Liver (tissue), 9 donors: ENCODE measurements around the gene ACTR1A. TPM values are rescaled to one million over a fixed set of nuclear protein-coding genes. Genes with fewer than 3 reads are reported as not detected.

Experiments
- DNase-seq: peaks from one replicate; pipeline ENCODE4 v3.0.0-alpha.2; 2017; ENCODE audit warnings: low spot score
- H3K27ac ChIP-seq, 2 donors: one replicate each; pipeline ENCODE4 v1.7.0; 2013; ENCODE audit warnings: inconsistent platforms in 2 of 2, low read length in 2 of 2, control low read depth in 1 of 2, low read depth in 1 of 2, mild to moderate bottlenecking in 1 of 2
- H3K27me3 ChIP-seq, 4 donors: one replicate each; pipeline versions ENCODE4 v1.6.1 to v1.7.0; 2013; ENCODE audit warnings: low read length in 3 of 4, inconsistent platforms in 1 of 4, mild to moderate bottlenecking in 1 of 4, moderate library complexity in 1 of 4; ENCODE audit not compliant: control insufficient read depth in 4 of 4, insufficient read depth in 4 of 4
- H3K36me3 ChIP-seq, 4 donors: one replicate each; pipeline versions ENCODE4 v1.6.1 to v1.7.0; 2013; ENCODE audit warnings: low read length in 3 of 4, mild to moderate bottlenecking in 3 of 4, low read depth in 1 of 4, moderate library complexity in 1 of 4; ENCODE audit not compliant: control insufficient read depth in 4 of 4, insufficient read depth in 3 of 4
- H3K4me1 ChIP-seq, 4 donors: one replicate each; pipeline versions ENCODE4 v1.6.1 to v1.7.0; 2013; ENCODE audit warnings: low read length in 3 of 4, mild to moderate bottlenecking in 3 of 4, moderate library complexity in 1 of 4; ENCODE audit not compliant: control insufficient read depth in 4 of 4, insufficient read depth in 4 of 4
- H3K4me3 ChIP-seq, 3 donors: one replicate each; pipeline versions ENCODE4 v1.6.1 to v1.7.0; 2013; ENCODE audit warnings: low read length in 3 of 3, control low read depth in 1 of 3, low read depth in 1 of 3, mild to moderate bottlenecking in 1 of 3
- H3K9ac ChIP-seq, 2 donors: one replicate each; pipeline ENCODE4 v1.7.0; 2013; ENCODE audit warnings: low read length in 2 of 2, mild to moderate bottlenecking in 2 of 2, moderate library complexity in 2 of 2, control low read depth in 1 of 2, low read depth in 1 of 2
- H3K9me3 ChIP-seq, 4 donors: one replicate each; pipeline versions ENCODE4 v1.6.1 to v1.7.0; 2013; ENCODE audit warnings: low read length in 3 of 4; ENCODE audit not compliant: control insufficient read depth in 4 of 4
- ATF3 ChIP-seq: IDR thresholded peaks from 2 replicates; pipeline ENCODE4 v1.6.1; 2016; ENCODE audit warnings: antibody characterized with exemption
- CTCF ChIP-seq: fragments of 150-350 bp; IDR thresholded peaks from 2 replicates; pipeline ENCODE4 v1.5.1; 2017; ENCODE audit warnings: improper control_type of control experiment, low read depth, low read length; ENCODE audit not compliant: missing input control
- EGR1 ChIP-seq, 2 donors: IDR thresholded peaks; 2 replicates each; pipeline ENCODE4 v1.6.1; 2016 to 2018; ENCODE audit warnings: antibody characterized with exemption in 2 of 2, low read depth in 2 of 2
- FOXA1 ChIP-seq: IDR thresholded peaks from 2 replicates; pipeline ENCODE4 v1.6.1; 2016; ENCODE audit warnings: antibody characterized with exemption
- FOXA2 ChIP-seq: IDR thresholded peaks from 2 replicates; pipeline ENCODE4 v1.6.1; 2016; ENCODE audit warnings: antibody characterized with exemption
- GABPA ChIP-seq, 2 donors: IDR thresholded peaks in 1 of 2; conservative IDR thresholded peaks in 1 of 2; 2 replicates each; pipeline ENCODE4 v1.6.1; 2016; ENCODE audit warnings: antibody characterized with exemption in 2 of 2, mild to moderate bottlenecking in 1 of 2, moderate library complexity in 1 of 2
- HNF4A ChIP-seq, 2 donors: conservative IDR thresholded peaks; 2 replicates each; pipeline ENCODE4 v1.6.1; 2016; ENCODE audit warnings: antibody characterized with exemption in 2 of 2, mild to moderate bottlenecking in 2 of 2
- HNF4G ChIP-seq: IDR thresholded peaks from 2 replicates; pipeline ENCODE4 v1.6.1; 2016; ENCODE audit warnings: antibody characterized with exemption
- JUND ChIP-seq, 2 donors: IDR thresholded peaks; 2 replicates each; pipeline ENCODE4 v1.6.1; 2016; ENCODE audit warnings: antibody characterized with exemption in 2 of 2
- MAX ChIP-seq: IDR thresholded peaks from 2 replicates; pipeline ENCODE4 v1.6.1; 2016; ENCODE audit warnings: antibody characterized with exemption
- NR2F2 ChIP-seq: IDR thresholded peaks from 2 replicates; pipeline ENCODE4 v1.6.1; 2016; ENCODE audit warnings: antibody characterized with exemption
- RAD21 ChIP-seq, 2 donors: IDR thresholded peaks; 2 replicates each; pipeline ENCODE4 v1.6.1; 2016; ENCODE audit warnings: antibody characterized with exemption in 2 of 2, mild to moderate bottlenecking in 2 of 2
- REST ChIP-seq: IDR thresholded peaks from 2 replicates; pipeline ENCODE4 v1.6.1; 2016; ENCODE audit warnings: antibody characterized with exemption, mild to moderate bottlenecking
- RXRA ChIP-seq, 2 donors: IDR thresholded peaks; 2 replicates each; pipeline ENCODE4 v1.6.1; 2017 to 2018; ENCODE audit warnings: antibody characterized with exemption in 2 of 2, mild to moderate bottlenecking in 1 of 2
- SP1 ChIP-seq: IDR thresholded peaks from 2 replicates; pipeline ENCODE4 v1.6.1; 2018; ENCODE audit warnings: antibody characterized with exemption, mild to moderate bottlenecking
- TAF1 ChIP-seq: conservative IDR thresholded peaks from 2 replicates; pipeline ENCODE4 v1.6.1; 2016; ENCODE audit warnings: antibody characterized with exemption, mild to moderate bottlenecking
- YY1 ChIP-seq: IDR thresholded peaks from 2 replicates; pipeline ENCODE4 v1.6.1; 2016; ENCODE audit warnings: antibody characterized with exemption, mild to moderate bottlenecking
- ZBTB33 ChIP-seq: IDR thresholded peaks from 2 replicates; pipeline ENCODE4 v1.6.1; 2016; ENCODE audit warnings: antibody characterized with exemption
- WGBS: extraction: QIAGEN DNeasy Blood & Tissue Kit; methylation state at CpG from one replicate; pipeline ENCODE4 v1.1.7; 2013; 5-methylcytosine and 5-hydroxymethylcytosine counted together
- polyA plus RNA-seq, 2 donors: library from polyadenylated mRNA; stranded (reverse) in 1 of 2; unstranded in 1 of 2; fragments of 200-250 nt in 1 of 2; fragments of >200 nt in 1 of 2; fragmentation: Nextera tagmentation in 1 of 2; extraction: Ambion mirVana in 1 of 2; gene quantifications; one replicate each; pipeline versions ENCODE4 v1.2.1 to v1.2.3, GENCODE V29; 2013 to 2015
- total RNA-seq, 2 donors: library from RNA; depleted of rRNA; stranded (reverse); fragments of >200 nt; gene quantifications; one replicate each; pipeline ENCODE4 v1.2.3, GENCODE V29; 2014
- donor health status: healthy.
- donor health status: healthy.
- donor health status: healthy.
- donor health status: healthy.
- donor health status: healthy.

ACTR1A gene
- total RNA-seq (10 to 100 TPM; 40.7 to 51.9 TPM), polyA plus RNA-seq (10 to 100 TPM; 24.5 to 29.9 TPM)

DNA sequence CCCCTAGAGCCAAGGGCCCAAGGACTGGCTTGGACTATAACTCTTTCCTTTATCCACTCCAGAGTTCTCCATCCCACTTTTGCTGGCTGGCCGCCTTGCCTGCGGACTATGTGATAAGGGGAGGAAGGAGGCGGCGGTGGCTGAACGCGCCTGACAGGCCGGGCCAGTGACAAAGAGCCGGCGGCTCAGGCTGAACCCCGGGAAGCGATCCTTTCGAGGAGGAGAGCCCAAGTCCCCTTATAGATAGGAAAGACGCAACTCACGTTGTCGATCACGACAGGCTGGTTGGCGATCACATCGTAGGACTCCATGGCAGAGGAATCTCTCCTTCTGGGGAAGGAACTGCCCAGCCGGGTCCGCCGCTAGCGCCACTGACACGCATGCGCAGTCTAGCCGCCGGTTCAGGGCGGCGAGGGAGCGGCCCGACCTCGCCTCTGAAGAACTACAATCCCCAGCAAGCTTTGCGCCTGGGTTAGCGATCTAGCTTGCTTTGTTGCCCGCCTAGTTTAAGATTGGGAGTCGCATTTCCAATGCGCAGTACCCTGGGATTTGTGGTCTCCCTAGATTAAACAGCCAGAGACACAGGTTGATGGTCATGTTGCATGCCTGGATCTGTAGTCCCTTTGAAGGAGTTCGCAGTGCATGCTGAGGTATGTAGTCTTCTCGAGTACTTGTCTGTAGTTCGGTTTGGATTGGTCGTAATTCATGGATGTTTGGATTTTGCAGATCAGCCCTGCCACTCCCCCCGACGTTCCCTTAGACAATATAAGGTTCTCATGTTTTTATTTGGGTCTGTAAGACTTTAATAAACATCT lies at the start of gene ACTR1A:
Gene ACTR1A, minus strand, starts transcription at position 376 of the 815 bp plus-strand sequence. Its CDS starts 65 bp downstream, at position 311.
- under 1% methylated on average over 42 of the region's 42 CpGs for WGBS
- Histone ChIP-seq H3K4me1 (peaks cover 6 to 34% (median 26%) of the 10 kb centered on the region in 4 donors), H3K4me3 (peak within 1 kb of the TSS; percentile 73 to 97 (median 85)), H3K36me3 (no peaks in the 10 kb centered on the region), H3K9me3 (no peaks in the 10 kb centered on the region), H3K27me3 (no peaks in the 10 kb centered on the region), H3K27ac (peak within 1 kb of the TSS; percentile 79 to 88), H3K9ac (peak within 1 kb of the TSS; percentile 81 to 89)
- TF ChIP-seq HNF4G (no peak), RXRA (IDR thresholded peaks at IDR 0.05) (peak in 1 of 2 donors; percentile 31), RAD21 (IDR thresholded peaks at IDR 0.05) (peak in 1 of 2 donors; percentile 32), ATF3 (peak; percentile 20), EGR1 (IDR thresholded peaks at IDR 0.05; ENCODE audit: low read depth in 2 of 2) (no peak), HNF4A (conservative IDR thresholded peaks at IDR 0.05) (peak; percentile 26 to 39), FOXA2 (peak; percentile 30), JUND (IDR thresholded peaks at IDR 0.05) (no peak), SP1 (peak; percentile 82), GABPA (IDR thresholded peaks at IDR 0.05 in 1 of 2, conservative IDR thresholded peaks at IDR 0.05 in 1 of 2) (no peak), NR2F2 (peak; percentile 16), TAF1 (peak; percentile 40), FOXA1 (no peak), MAX (peak; percentile 80), REST (peak; percentile 72), ZBTB33 (peak; percentile 5), YY1 (peak; percentile 81), CTCF (no peak)
- DNase-seq: peak; percentile 95
